GM18870 (cell line): ENCODE data around the gene UNC5A.

Experiments
- ATAC-seq: cut with Tn5 transposase; IDR thresholded peaks from one replicate; pipeline ENCODE4 v1.9.1; 2021; ENCODE audit warnings: moderate library complexity; ENCODE audit not compliant: unreplicated experiment

UNC5A gene

DNA sequence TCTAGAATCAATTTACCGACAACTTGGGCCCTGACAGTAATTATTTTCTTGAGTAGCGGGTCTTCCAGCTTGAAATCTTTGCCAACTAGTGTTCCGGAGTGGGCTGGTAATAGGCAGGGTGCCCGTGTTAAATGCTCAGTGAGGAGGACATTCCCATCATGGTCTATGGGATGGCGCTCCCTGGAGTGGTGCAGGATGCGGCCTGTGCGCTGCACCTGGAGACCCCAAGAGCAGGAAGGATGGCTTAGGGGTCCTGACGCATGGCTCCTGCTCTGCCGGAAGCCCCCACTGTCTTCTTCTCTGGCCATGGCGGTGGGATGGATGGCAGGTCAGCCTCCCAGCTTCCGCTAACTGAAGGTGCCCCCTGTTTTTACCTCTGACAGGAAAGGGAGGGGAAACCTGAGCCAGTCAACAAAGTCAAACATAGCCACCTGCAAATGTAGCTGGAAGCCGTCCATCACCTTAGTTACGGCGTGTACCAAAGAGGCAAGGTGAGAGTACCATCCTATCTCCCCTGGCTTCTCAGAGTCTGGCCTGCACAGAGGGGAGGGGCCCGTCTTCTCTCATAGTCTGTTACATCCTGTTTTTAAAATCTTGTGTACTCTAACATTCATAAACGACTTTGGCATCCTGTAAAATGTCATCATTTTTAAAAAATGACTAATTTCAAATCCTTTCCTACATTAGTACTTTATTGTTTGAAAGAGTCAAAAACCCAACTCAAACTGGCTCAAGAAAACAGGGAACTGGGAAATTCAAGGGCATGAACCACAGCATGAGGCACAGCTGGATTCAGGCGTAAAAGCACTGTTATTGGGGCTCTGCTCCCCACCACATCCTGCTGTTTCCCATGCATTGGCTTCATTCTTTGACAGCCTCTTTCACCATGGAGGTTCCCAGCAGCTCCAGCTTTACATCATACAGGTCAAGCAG is 28.5 kb upstream of the UNC5A start:
- ATAC-seq = no peak

- no peak for ATAC-seq
Observed at GRCh38 chr5:176784218-176785165, 25.9 kb upstream of the UNC5A start.

- no peak for ATAC-seq
Observed at GRCh38 chr5:176785184-176786145, 24.9 kb upstream of the UNC5A start.

DNA sequence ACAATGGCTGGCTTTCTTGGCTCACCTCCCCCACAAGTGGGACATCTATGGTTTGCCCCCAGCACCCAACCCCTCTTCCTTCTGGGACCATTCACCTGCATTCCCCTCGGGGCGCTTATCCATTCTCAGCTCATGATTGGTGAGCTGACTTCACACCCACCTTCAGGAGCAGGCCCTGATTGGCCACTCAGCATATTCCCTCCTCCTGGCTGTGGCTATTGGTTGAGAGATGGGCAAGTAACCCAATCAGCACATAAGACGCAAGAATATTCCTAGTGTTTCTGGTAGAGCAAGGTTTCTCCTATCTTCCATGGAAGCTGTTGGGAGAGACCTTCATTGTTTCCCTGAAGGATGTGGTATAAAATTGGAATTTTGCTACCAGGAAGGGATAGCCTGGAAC is 22.7 kb upstream of the UNC5A start:
- ATAC-seq = no peak

DNA sequence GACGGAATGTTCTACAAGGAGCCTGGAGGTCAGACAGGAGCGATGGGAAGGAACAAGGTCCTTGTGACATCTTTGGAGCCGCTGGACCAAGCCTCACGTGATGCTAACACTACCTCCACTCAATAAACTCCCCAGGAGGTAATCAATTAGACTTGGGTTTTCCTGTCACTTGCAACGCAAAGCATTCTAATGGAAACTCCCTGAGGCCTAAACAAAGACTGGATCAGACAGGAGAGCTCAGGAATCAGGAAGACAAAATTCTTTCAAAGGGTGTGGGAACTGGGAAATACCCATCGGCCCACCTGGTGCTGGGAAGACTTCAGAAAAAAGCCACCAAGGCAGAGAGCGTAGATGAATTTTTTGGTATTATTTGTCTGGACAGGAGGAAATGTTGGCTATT is 22.3 kb upstream of the UNC5A start:
- ATAC-seq = no peak

DNA sequence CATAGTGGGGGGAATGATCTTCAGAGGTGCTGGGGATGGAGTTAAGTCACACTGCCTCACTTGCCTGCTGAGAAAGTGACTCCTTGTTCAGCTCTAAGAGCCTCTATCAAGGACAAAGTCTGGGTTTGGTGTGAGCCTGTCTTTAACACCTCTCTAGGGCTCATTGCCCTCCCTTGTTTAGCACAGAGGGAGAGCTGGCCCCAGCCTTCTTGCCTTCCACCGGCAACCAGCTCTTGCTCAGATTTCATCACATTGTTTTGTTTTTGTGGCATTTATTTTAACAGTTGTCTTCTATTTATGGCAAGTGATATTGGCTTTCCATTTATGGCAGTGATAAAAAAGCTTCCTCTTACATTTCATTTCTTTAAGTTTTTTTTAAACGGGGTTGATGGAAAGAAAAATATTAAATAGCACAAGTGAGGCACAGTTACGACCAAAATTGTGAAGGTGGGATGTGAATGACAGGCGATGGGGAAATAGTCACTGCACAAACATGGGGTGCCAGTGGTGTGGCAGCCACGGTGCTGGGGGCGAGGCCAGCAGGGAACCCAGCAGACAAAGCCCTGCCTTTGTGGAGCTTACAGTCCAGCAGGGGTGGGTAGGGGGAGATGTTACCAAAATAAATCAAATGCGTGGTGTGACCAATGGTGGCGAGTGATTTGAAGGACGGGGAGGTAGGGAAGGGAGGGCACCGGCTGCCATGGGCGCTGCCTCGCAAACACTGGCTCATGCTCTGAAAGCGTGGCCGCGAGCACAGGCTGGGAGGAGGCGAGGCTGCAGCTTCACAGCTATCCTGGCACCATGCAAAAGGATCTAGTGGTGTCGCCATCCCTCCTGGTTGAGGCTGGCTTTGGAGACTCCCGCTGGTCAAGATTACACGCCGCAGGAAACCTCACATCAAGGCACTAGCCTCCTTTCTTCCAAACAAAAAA is 21.2 kb upstream of the UNC5A start:
- ATAC-seq = no peak

DNA sequence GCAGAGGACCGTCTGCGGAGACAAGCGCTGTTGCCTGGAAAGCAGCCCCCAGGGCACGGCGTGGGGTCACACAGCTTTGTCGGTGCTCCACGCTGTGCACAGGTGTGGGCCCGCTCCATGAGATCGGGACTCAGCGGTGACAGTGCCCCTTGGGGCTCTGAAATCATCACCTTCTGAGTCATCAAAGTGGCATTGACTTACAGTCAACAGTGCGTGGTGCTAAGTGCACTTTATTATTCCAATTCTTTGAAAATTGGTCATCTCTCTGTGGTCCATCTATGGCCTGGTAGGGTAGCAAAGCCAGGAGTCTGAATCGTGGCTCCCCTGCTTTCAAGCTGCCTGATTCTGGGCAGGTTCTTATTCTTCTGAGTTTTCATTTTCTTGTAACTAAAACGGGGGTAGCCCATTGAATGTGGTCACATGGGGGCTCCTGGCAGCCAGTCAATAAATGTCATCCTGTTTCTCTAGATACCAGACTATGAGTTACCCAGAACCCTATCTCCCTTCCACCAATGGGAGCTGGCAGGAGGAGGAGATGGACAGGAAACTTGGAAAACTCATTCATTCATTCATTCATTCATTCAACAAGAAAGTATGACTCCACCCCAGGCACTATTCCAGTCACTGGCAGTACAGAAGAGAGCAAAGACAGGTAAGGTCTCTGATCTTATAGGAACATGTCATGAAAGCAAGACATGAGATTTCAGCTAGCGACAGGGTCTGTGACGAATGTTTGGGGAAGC is 20.3 kb upstream of the UNC5A start:
- no peak for ATAC-seq

DNA sequence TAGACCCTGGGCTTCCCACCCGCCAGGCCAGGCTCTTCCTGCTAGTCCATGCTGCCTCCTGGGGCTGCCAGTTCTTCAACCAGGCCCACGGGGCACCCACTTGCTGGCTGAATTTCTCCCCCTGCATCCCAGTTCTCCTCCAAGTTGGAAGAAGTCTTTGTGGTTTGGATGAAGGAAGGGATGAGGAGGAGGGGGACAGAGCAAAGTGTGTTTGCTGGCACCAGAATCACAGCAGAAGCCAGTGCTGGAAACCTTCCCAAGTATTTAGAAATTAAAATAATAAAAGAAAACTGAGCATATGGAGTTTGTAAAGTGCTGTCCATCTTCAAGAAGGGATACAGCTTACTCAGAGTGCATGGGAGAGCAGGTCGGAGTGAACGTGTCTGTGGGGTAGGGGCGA is 19.4 kb upstream of the UNC5A start:
- no peak for ATAC-seq

- no peak for ATAC-seq
Observed at GRCh38 chr5:176792655-176793342, 17.6 kb upstream of the UNC5A start.

GRCh38 chr5:176793343-176793699 is 17.0 kb upstream of the UNC5A start:
- no peak for ATAC-seq

DNA sequence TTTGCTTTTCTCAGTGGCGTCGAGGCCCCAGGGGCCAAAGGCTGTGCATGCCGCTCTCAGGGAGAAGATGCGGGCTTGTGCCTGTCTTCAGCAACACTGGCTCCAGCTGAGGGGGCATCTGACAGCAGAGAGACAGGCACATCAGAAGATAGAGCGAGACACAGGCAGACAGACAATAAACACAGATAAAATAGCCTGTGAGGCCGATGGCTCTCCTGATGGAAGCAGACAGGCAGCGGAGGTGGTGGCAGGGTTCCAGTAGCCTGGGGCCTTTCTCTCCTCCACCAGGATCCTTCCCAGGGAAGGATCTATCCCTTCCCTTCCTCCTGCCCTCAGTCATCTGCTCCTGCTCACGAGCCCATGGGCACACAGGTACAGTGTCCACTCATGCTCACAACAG is 16.6 kb upstream of the UNC5A start:
- no peak for ATAC-seq

- no peak for ATAC-seq
Observed at GRCh38 chr5:176794509-176794908, 15.8 kb upstream of the UNC5A start.

- no peak for ATAC-seq
Observed at GRCh38 chr5:176796411-176796810, 13.9 kb upstream of the UNC5A start.

DNA sequence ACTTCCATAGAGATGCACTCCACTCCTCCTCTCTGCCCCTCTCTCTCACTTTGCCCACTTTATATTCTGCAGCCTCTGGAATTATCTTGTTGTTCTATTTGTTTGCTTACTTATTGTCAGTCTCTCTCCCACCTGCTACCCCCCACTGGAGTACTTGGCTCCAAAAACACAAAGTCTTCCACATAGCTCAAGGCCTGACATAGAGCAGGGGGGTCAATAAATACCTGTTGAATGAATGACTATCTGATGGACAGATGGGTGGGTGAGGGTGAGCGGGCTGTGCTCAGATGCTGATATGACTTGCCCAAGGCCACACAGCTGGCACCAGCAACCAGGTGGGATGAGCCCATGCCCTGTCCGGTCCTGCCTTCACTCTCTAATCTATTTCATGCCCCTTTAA is 13.4 kb upstream of the UNC5A start:
- ATAC-seq = no peak

DNA sequence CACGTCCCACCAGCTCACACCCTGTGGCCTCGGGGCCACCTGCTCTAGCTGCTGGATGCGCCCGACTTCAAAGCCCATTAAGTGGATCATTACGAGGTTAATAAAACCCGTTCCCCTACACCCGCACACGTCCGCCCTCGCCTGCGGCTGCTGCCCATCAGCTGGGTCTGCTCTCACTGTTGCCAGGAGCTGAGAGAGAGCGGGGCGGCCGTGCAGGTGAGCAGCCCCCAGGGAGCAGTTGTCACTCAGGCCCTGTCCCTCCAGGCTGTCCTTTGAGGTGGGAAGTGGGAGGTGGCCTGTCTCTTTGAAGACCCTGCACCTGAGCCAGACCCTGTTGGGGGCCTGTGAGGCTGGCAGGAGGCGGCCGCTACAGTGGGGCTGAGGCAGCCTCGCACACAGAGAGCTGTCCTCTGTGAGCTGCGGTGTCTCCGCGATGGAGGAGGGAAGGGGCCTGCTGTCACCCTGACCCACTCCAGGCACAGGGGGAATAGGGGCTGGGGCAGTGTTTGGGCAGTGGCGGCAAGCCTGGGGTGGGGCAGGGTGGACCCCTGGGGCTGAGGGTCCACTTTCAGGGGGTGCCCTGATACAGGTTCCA is 12.8 kb upstream of the UNC5A start:
- ATAC-seq = no peak

DNA sequence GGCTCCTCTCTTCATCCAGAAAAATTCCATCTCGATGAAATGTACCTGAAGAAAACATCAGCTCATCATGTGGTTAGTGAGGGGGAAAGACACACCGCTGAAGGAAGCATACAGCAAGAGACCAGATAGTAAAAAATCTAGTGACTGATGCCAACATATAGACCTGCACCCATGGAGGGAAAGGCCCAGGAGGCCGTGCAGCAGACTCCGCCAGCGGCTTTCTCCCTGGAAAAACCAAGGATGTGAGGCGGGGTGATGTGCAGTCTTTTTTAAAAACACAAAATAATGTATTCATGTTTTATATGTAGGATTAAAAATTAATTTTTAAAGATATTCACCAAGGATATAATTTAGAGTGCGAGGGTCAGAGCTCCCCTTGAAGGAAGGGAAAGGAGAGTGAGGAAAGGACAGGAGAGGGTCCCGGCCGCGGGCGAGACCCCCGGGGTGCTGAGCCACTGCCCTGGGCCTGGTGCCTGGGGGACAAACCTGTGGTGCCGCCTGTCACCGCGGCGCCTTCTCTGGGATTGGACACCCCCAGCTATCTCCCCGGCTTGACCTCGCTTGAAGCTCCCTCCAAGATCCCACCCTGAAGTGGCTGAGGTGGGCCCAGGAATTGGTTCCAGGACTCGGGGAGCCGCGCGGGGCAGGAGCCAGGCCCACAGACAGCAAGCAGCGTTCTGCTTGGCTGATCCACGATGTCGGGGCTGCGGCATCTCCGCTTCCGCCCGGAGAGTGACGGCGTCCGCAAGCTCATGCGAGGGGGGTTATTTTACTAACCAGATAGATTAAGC is 12.1 kb upstream of the UNC5A start:
- ATAC-seq = no peak

GRCh38 chr5:176798949-176799348 is 11.4 kb upstream of the UNC5A start:
- no peak for ATAC-seq
